ENCODE measurements around the gene APRT. TPM values are rescaled to one million over a fixed set of nuclear protein-coding genes. Genes with fewer than 3 reads are reported as not detected.
A peak's percentile ranks its signal among the peaks of the same experiment; 100 is the strongest.

Gene APRT
- 300 TPM for polyA plus RNA-seq (2013, experiment 1 of 2)
- 305 TPM for polyA plus RNA-seq (2013, experiment 2 of 2)

GRCh38 chr16:88811769-88812512 lies at the start of gene APRT:
APRT (minus strand) TSS chr16:88811928; CDS start chr16:88811899, 29 bp downstream.
- Histone ChIP-seq H2BK120ac (ENCODE audit: low read depth, low read length) (peak within 1 kb of the TSS; percentile 39), H2BK15ac (replicated peaks; ENCODE audit: low read depth) (no peak within 1 kb of the TSS), H3K27ac (ENCODE audit: low read depth, low read length) (peak within 1 kb of the TSS; percentile 98), H3K56ac (ENCODE audit: low read length) (peak within 1 kb of the TSS; percentile 99), H3K9ac (ENCODE audit: low read length) (peak within 1 kb of the TSS; percentile 97), H3K27me3 (ENCODE audit: insufficient read depth, low read length, poor library complexity) (no peaks in the 10 kb centered on the region), H3K36me3 (ENCODE audit: control insufficient read depth, insufficient read depth, low read length) (peaks cover 12% of the 10 kb centered on the region), H3K18ac (ENCODE audit: low read length) (peak within 1 kb of the TSS; percentile 93), H2AK5ac (ENCODE audit: low read length) (peak within 1 kb of the TSS; percentile 74), H3K79me2 (ENCODE audit: control insufficient read depth, insufficient read depth, low read length) (peaks cover 19% of the 10 kb centered on the region), H3K79me1 (ENCODE audit: low read length) (peaks cover 5% of the 10 kb centered on the region), H3K4ac (ENCODE audit: low read depth, low read length) (peak within 1 kb of the TSS; percentile 76), H3K4me3 (ENCODE audit: low read length) (peak within 1 kb of the TSS; percentile 90), H4K8ac (ENCODE audit: low read depth, low read length) (peak within 1 kb of the TSS; percentile 57), H2BK5ac (ENCODE audit: low read length) (peak within 1 kb of the TSS; percentile 95), H4K5ac (ENCODE audit: low read length) (no peak within 1 kb of the TSS), H3K4me2 (ENCODE audit: low read length) (peak within 1 kb of the TSS; percentile 98), H3K4me1 (ENCODE audit: control insufficient read depth, low read depth, low read length) (no peaks in the 10 kb centered on the region), H3K23ac (ENCODE audit: low read length) (peak within 1 kb of the TSS; percentile 97)
- DNase-seq, result peak; percentile 94
- no CpG with 5 or more reads among the region's 84 CpGs for WGBS (ENCODE audit: extremely low coverage, insufficient coverage, low lambda C conversion rate)

- Histone ChIP-seq H3K27me3 (ENCODE audit: insufficient read depth, low read length, poor library complexity) (no peaks in the 10 kb centered on the region), H3K79me1 (ENCODE audit: low read length) (peaks cover 6% of the 10 kb centered on the region), H3K4ac (ENCODE audit: low read depth, low read length) (no peak overlapping the region), H3K4me3 (ENCODE audit: low read length) (no peak overlapping the region), H2BK120ac (ENCODE audit: low read depth, low read length) (no peak overlapping the region), H4K8ac (ENCODE audit: low read depth, low read length) (no peak overlapping the region), H2BK5ac (ENCODE audit: low read length) (no peak overlapping the region), H3K79me2 (ENCODE audit: control insufficient read depth, insufficient read depth, low read length) (no peaks in the 10 kb centered on the region), H2BK15ac (replicated peaks; ENCODE audit: low read depth) (no peak overlapping the region), H3K23ac (ENCODE audit: low read length) (no peak overlapping the region), H3K4me2 (ENCODE audit: low read length) (no peak overlapping the region), H3K36me3 (ENCODE audit: control insufficient read depth, insufficient read depth, low read length) (no peaks in the 10 kb centered on the region), H2AK5ac (ENCODE audit: low read length) (no peak overlapping the region), H3K9ac (ENCODE audit: low read length) (no peak overlapping the region), H4K5ac (ENCODE audit: low read length) (no peak overlapping the region), H3K27ac (ENCODE audit: low read depth, low read length) (no peak overlapping the region), H3K18ac (ENCODE audit: low read length) (no peak overlapping the region), H3K56ac (ENCODE audit: low read length) (no peak overlapping the region), H3K4me1 (ENCODE audit: control insufficient read depth, low read depth, low read length) (peaks cover 2% of the 10 kb centered on the region)
- WGBS (ENCODE audit: extremely low coverage, insufficient coverage, low lambda C conversion rate), result no CpG with 5 or more reads among the region's 19 CpGs
- DNase-seq, result no peak
Observed at GRCh38 chr16:88861359-88861758, 49.6 kb upstream of the APRT start.

GRCh38 chr16:88859381-88860091 lies 47.8 kb upstream of the APRT start:
- Histone ChIP-seq H3K4ac (ENCODE audit: low read depth, low read length) (no peak overlapping the region), H3K4me2 (ENCODE audit: low read length) (no peak overlapping the region), H2BK15ac (replicated peaks; ENCODE audit: low read depth) (no peak overlapping the region), H2BK5ac (ENCODE audit: low read length) (no peak overlapping the region), H3K9ac (ENCODE audit: low read length) (no peak overlapping the region), H4K5ac (ENCODE audit: low read length) (no peak overlapping the region), H4K8ac (ENCODE audit: low read depth, low read length) (no peak overlapping the region), H3K4me3 (ENCODE audit: low read length) (no peak overlapping the region), H3K18ac (ENCODE audit: low read length) (no peak overlapping the region), H3K56ac (ENCODE audit: low read length) (no peak overlapping the region), H3K27ac (ENCODE audit: low read depth, low read length) (no peak overlapping the region), H3K27me3 (ENCODE audit: insufficient read depth, low read length, poor library complexity) (no peaks in the 10 kb centered on the region), H3K79me2 (ENCODE audit: control insufficient read depth, insufficient read depth, low read length) (no peaks in the 10 kb centered on the region), H2BK120ac (ENCODE audit: low read depth, low read length) (no peak overlapping the region), H3K36me3 (ENCODE audit: control insufficient read depth, insufficient read depth, low read length) (no peaks in the 10 kb centered on the region), H2AK5ac (ENCODE audit: low read length) (no peak overlapping the region), H3K23ac (ENCODE audit: low read length) (no peak overlapping the region), H3K4me1 (ENCODE audit: control insufficient read depth, low read depth, low read length) (peaks cover 2% of the 10 kb centered on the region), H3K79me1 (ENCODE audit: low read length) (peaks cover 9% of the 10 kb centered on the region)
- WGBS (ENCODE audit: extremely low coverage, insufficient coverage, low lambda C conversion rate), result no CpG with 5 or more reads among the region's 20 CpGs
- no peak for DNase-seq

- Histone ChIP-seq H3K23ac (ENCODE audit: low read length) (no peak overlapping the region), H3K79me1 (ENCODE audit: low read length) (peaks cover 9% of the 10 kb centered on the region), H3K9ac (ENCODE audit: low read length) (peak overlapping the region; percentile 89), H3K56ac (ENCODE audit: low read length) (peak overlapping the region; percentile 96), H3K27me3 (ENCODE audit: insufficient read depth, low read length, poor library complexity) (no peaks in the 10 kb centered on the region), H4K8ac (ENCODE audit: low read depth, low read length) (no peak overlapping the region), H3K36me3 (ENCODE audit: control insufficient read depth, insufficient read depth, low read length) (no peaks in the 10 kb centered on the region), H3K27ac (ENCODE audit: low read depth, low read length) (no peak overlapping the region), H2AK5ac (ENCODE audit: low read length) (no peak overlapping the region), H4K5ac (ENCODE audit: low read length) (no peak overlapping the region), H3K4me2 (ENCODE audit: low read length) (peak overlapping the region; percentile 85), H2BK120ac (ENCODE audit: low read depth, low read length) (no peak overlapping the region), H3K18ac (ENCODE audit: low read length) (no peak overlapping the region), H3K79me2 (ENCODE audit: control insufficient read depth, insufficient read depth, low read length) (no peaks in the 10 kb centered on the region), H3K4me3 (ENCODE audit: low read length) (peak overlapping the region; percentile 94), H2BK5ac (ENCODE audit: low read length) (no peak overlapping the region), H2BK15ac (replicated peaks; ENCODE audit: low read depth) (no peak overlapping the region), H3K4me1 (ENCODE audit: control insufficient read depth, low read depth, low read length) (peaks cover 2% of the 10 kb centered on the region), H3K4ac (ENCODE audit: low read depth, low read length) (no peak overlapping the region)
- peak; percentile 83 for DNase-seq
- no CpG with 5 or more reads among the region's 12 CpGs for WGBS (ENCODE audit: extremely low coverage, insufficient coverage, low lambda C conversion rate)
Observed at GRCh38 chr16:88857728-88858339, 46.1 kb upstream of the APRT start.

- Histone ChIP-seq H3K79me1 (ENCODE audit: low read length) (peaks cover 9% of the 10 kb centered on the region), H4K5ac (ENCODE audit: low read length) (no peak within 1 kb of the TSS), H3K36me3 (ENCODE audit: control insufficient read depth, insufficient read depth, low read length) (no peaks in the 10 kb centered on the region), H3K18ac (ENCODE audit: low read length) (peak within 1 kb of the TSS; percentile 2), H2BK15ac (replicated peaks; ENCODE audit: low read depth) (no peak within 1 kb of the TSS), H2BK120ac (ENCODE audit: low read depth, low read length) (no peak within 1 kb of the TSS), H3K23ac (ENCODE audit: low read length) (peak within 1 kb of the TSS; percentile 85), H2AK5ac (ENCODE audit: low read length) (no peak within 1 kb of the TSS), H3K4me1 (ENCODE audit: control insufficient read depth, low read depth, low read length) (peaks cover 2% of the 10 kb centered on the region), H3K27me3 (ENCODE audit: insufficient read depth, low read length, poor library complexity) (no peaks in the 10 kb centered on the region), H3K79me2 (ENCODE audit: control insufficient read depth, insufficient read depth, low read length) (no peaks in the 10 kb centered on the region), H4K8ac (ENCODE audit: low read depth, low read length) (no peak within 1 kb of the TSS), H3K9ac (ENCODE audit: low read length) (peak within 1 kb of the TSS; percentile 89), H3K56ac (ENCODE audit: low read length) (peak within 1 kb of the TSS; percentile 96), H3K4ac (ENCODE audit: low read depth, low read length) (no peak within 1 kb of the TSS), H3K4me3 (ENCODE audit: low read length) (peak within 1 kb of the TSS; percentile 94), H2BK5ac (ENCODE audit: low read length) (no peak within 1 kb of the TSS), H3K4me2 (ENCODE audit: low read length) (peak within 1 kb of the TSS; percentile 85), H3K27ac (ENCODE audit: low read depth, low read length) (no peak within 1 kb of the TSS)
- DNase-seq, result peak; percentile 95
- WGBS (ENCODE audit: extremely low coverage, insufficient coverage, low lambda C conversion rate), result no CpG with 5 or more reads among the region's 87 CpGs
Observed at GRCh38 chr16:88856828-88857727, 45.4 kb upstream of the APRT start, which contains the start of the genes GALNS and TRAPPC2L. GALNS (minus strand) TSS chr16:88856947; CDS start chr16:88856877, 70 bp downstream. TRAPPC2L (plus strand) TSS chr16:88857127; CDS start chr16:88857151, 24 bp downstream.

Measured in mesendoderm (in vitro differentiated cells).